Stomach (tissue), 4 donors: ENCODE data around the gene ACAP3.

Experiments
- CTCF ChIP-seq, 7 experiments: fragments of 450-650 bp in 4 of 7; fragments of 200-600 bp in 3 of 7; sonication (generic) in 3 of 7; IDR thresholded peaks; one replicate each; pipeline ENCODE4 v1.5.1; 2016 to 2019; ENCODE audit warnings: antibody characterized with exemption in 7 of 7, control low read depth in 2 of 7, mild to moderate bottlenecking in 1 of 7
- POLR2A ChIP-seq, 4 donors: fragments of 450-650 bp; IDR thresholded peaks; one replicate each; pipeline ENCODE4 v1.6.1; 2016; ENCODE audit warnings: antibody characterized with exemption in 4 of 4, control low read depth in 2 of 4, mild to moderate bottlenecking in 1 of 4, moderate library complexity in 1 of 4
- POLR2AphosphoS5 ChIP-seq, 3 donors: sonication (generic); formaldehyde crosslinking; IDR thresholded peaks; one replicate each; pipeline ENCODE4 v1.6.1; 2016; ENCODE audit warnings: antibody characterized with exemption in 3 of 3

GRCh38 chr1:1309251-1310108 is 1.8 kb upstream of the ACAP3 start:
- TF ChIP-seq CTCF (IDR thresholded peaks at IDR 0.05), result no peak
- peak in 1 of 3 donors; percentile 6 for TF ChIP-seq POLR2AphosphoS5 (IDR thresholded peaks at IDR 0.05)
- no peak for TF ChIP-seq POLR2A (IDR thresholded peaks at IDR 0.05)
